Measurements from ENCODE around the gene ACAP1.

ACAP1 gene

GRCh38 chr17:7394452-7395191 is 58.3 kb downstream of the ACAP1 start, which contains the start of gene PLSCR3:
Gene PLSCR3 (minus strand): TSS chr17:7394525. CDS start chr17:7394110, 415 bp downstream.
- Histone ChIP-seq H3K4me3 (ENCODE audit: low read depth, low read length) (peak within 1 kb of the TSS; percentile 66), H3K36me3 (ENCODE audit: control insufficient read depth, insufficient read depth, low read length) (peaks cover 26% of the 10 kb centered on the region), H3K4me1 (ENCODE audit: control insufficient read depth, insufficient read depth, low read length) (peaks cover 11% of the 10 kb centered on the region; the same call in 1 of the 2 replicates), H3K27ac (ENCODE audit: low read depth, low read length) (no peak within 1 kb of the TSS), H3K27me3 (ENCODE audit: control insufficient read depth, insufficient read depth, low read length) (no peaks in the 10 kb centered on the region), H3K9ac (ENCODE audit: low read length) (peak within 1 kb of the TSS; percentile 40), H3K9me3 (ENCODE audit: control insufficient read depth, insufficient read depth, low read depth, low read length) (no peaks in the 10 kb centered on the region)

DNA sequence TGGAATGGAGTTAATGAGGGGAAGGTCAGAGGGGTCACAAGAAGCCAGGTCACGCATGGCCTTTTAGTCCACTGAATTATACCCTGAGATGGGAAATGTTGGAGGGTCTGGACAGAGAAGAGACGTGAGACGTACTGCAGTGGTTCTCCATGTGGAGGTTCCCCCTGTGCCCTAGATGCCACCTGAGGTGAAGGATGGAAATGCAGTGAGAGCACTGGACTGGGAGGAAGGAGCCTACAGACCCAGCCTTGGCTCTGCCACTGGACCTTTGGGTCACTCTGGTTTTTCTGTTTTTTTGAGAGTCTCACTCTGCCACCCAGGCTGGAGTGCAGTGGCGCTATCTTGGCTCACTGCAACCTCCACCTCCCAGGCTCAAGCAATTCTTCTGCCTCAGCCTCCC is 59.8 kb downstream of the ACAP1 start:
- Histone ChIP-seq H3K4me1 (ENCODE audit: control insufficient read depth, insufficient read depth, low read length) (peaks cover 3% of the 10 kb centered on the region; the same call in 1 of the 2 replicates), H3K9ac (ENCODE audit: low read length) (no peak overlapping the region), H3K36me3 (ENCODE audit: control insufficient read depth, insufficient read depth, low read length) (peaks cover 10% of the 10 kb centered on the region; the same call in 1 of the 2 replicates), H3K27me3 (ENCODE audit: control insufficient read depth, insufficient read depth, low read length) (no peaks in the 10 kb centered on the region), H3K27ac (ENCODE audit: low read depth, low read length) (no peak overlapping the region), H3K9me3 (ENCODE audit: control insufficient read depth, insufficient read depth, low read depth, low read length) (no peaks in the 10 kb centered on the region), H3K4me3 (ENCODE audit: low read depth, low read length) (no peak overlapping the region)

GRCh38 chr17:7398612-7399011 is 62.3 kb downstream of the ACAP1 start:
- Histone ChIP-seq H3K36me3 (ENCODE audit: control insufficient read depth, insufficient read depth, low read length) (peaks cover 2% of the 10 kb centered on the region; the same call in 1 of the 2 replicates), H3K4me1 (ENCODE audit: control insufficient read depth, insufficient read depth, low read length) (peaks cover 6% of the 10 kb centered on the region), H3K27me3 (ENCODE audit: control insufficient read depth, insufficient read depth, low read length) (no peaks in the 10 kb centered on the region), H3K27ac (ENCODE audit: low read depth, low read length) (no peak overlapping the region), H3K4me3 (ENCODE audit: low read depth, low read length) (no peak overlapping the region), H3K9ac (ENCODE audit: low read length) (no peak overlapping the region), H3K9me3 (ENCODE audit: control insufficient read depth, insufficient read depth, low read depth, low read length) (no peaks in the 10 kb centered on the region)
